Spleen (tissue), 7 donors: Measurements from ENCODE around the gene CLEC4G.

ENCODE experiments used
- POLR2A ChIP-seq, 3 donors: fragments of 450-650 bp; IDR thresholded peaks; one replicate each; pipeline ENCODE4 v1.5.1; 2017; ENCODE audit warnings: antibody characterized with exemption in 3 of 3, mild to moderate bottlenecking in 1 of 3
- TF ChIP-seq, protein P1 (sequence below), 11 experiments: fragments of 200-600 bp in 7 of 11; fragments of 450-650 bp in 4 of 11; sonication (generic) in 4 of 11; IDR thresholded peaks in 8 of 11; conservative IDR thresholded peaks in 3 of 11; 1 replicate in 7 of 11; 2 replicates in 4 of 11; pipeline versions ENCODE4 v1.4.0 to v1.8.0; 2016 to 2021; ENCODE audit warnings: antibody characterized with exemption in 11 of 11, inconsistent platforms in 4 of 11, mild to moderate bottlenecking in 1 of 11
- donor health status: DM: no; HTN: no; CAD: no; lungs with moderate emphysema.
- donor health status: DM: no; HTN: no; CAD: no.
- donor health status: DM: no; HTN: no; CAD: no.

DNA sequence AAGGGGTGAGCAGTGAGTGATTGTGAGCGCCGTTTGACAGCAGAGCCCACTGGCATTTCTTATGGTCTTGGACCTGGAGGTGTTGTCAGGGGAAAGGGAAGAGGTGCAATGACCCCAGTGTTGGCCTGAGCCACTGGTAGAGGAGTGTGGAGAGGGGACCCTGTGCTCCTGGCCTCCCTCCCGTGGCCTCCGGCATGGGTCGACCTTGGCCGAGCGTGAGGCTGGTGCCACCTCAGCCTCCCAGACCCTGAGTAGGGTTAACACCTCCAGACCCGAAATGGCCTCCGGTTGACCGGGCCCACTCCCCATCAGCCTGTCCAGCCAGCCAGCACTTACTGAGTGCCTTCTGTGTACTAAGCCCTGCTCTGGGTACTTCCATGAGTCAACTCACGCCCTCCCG lies 44.7 kb downstream of the CLEC4G start:
- TF ChIP-seq, protein P1, sequence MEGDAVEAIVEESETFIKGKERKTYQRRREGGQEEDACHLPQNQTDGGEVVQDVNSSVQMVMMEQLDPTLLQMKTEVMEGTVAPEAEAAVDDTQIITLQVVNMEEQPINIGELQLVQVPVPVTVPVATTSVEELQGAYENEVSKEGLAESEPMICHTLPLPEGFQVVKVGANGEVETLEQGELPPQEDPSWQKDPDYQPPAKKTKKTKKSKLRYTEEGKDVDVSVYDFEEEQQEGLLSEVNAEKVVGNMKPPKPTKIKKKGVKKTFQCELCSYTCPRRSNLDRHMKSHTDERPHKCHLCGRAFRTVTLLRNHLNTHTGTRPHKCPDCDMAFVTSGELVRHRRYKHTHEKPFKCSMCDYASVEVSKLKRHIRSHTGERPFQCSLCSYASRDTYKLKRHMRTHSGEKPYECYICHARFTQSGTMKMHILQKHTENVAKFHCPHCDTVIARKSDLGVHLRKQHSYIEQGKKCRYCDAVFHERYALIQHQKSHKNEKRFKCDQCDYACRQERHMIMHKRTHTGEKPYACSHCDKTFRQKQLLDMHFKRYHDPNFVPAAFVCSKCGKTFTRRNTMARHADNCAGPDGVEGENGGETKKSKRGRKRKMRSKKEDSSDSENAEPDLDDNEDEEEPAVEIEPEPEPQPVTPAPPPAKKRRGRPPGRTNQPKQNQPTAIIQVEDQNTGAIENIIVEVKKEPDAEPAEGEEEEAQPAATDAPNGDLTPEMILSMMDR (IDR thresholded peaks at IDR 0.05 in 8 of 11, conservative IDR thresholded peaks at IDR 0.05 in 3 of 11): no peak
- no peak for TF ChIP-seq POLR2A (IDR thresholded peaks at IDR 0.05)
